GM23248 (cell line): ENCODE measurements around the gene MTHFSD. TPM values are rescaled to one million over a fixed set of nuclear protein-coding genes. Genes with fewer than 3 reads are reported as not detected.

ENCODE experiments used
- DNase-seq: peaks from one replicate; pipeline ENCODE4 v3.0.0-alpha.2; 2015
- H2AFZ ChIP-seq: fragments of 200-600 bp; sonication (generic); 2 replicates; pipeline ENCODE4 v1.6.1; 2016; ENCODE audit warnings: antibody characterized with exemption
- H3F3A ChIP-seq: fragments of 200-600 bp; sonication (generic); 2 replicates; pipeline ENCODE4 v1.6.1; 2016; ENCODE audit warnings: mild to moderate bottlenecking, antibody characterized with exemption, mixed run types; ENCODE audit not compliant: insufficient read depth
- H3K27ac ChIP-seq: fragments of 200-600 bp; sonication (generic); 2 replicates; pipeline ENCODE4 v1.5.1; 2016; ENCODE audit warnings: mild to moderate bottlenecking
- H3K27me3 ChIP-seq: fragments of 200-600 bp; sonication (generic); replicated peaks from 2 replicates; pipeline ENCODE4 v1.6.1; 2016; ENCODE audit warnings: mild to moderate bottlenecking; ENCODE audit not compliant: insufficient read depth
- H3K36me3 ChIP-seq: fragments of 200-600 bp; sonication (generic); 2 replicates; pipeline ENCODE4 v1.6.1; 2016; ENCODE audit warnings: low read depth, mild to moderate bottlenecking
- H3K4me1 ChIP-seq: fragments of 200-600 bp; sonication (generic); 2 replicates; pipeline ENCODE4 v1.6.1; 2016; ENCODE audit warnings: mild to moderate bottlenecking; ENCODE audit not compliant: insufficient read depth
- H3K4me2 ChIP-seq: fragments of 200-600 bp; sonication (generic); one replicate; pipeline ENCODE4 v1.6.1; 2016; ENCODE audit warnings: mild to moderate bottlenecking; ENCODE audit not compliant: unreplicated experiment
- H3K4me3 ChIP-seq: fragments of 200-600 bp; sonication (generic); 2 replicates; pipeline ENCODE4 v1.5.1; 2016; ENCODE audit warnings: mild to moderate bottlenecking
- H3K79me2 ChIP-seq: fragments of 200-600 bp; sonication (generic); 2 replicates; pipeline ENCODE4 v1.6.1; 2016; ENCODE audit warnings: mild to moderate bottlenecking; ENCODE audit not compliant: insufficient read depth
- H3K9ac ChIP-seq: fragments of 200-600 bp; sonication (generic); 2 replicates; pipeline ENCODE4 v1.6.1; 2016; ENCODE audit warnings: mild to moderate bottlenecking
- H3K9me2 ChIP-seq: fragments of 200-600 bp; sonication (generic); 2 replicates; pipeline ENCODE4 v1.6.1; 2016; ENCODE audit warnings: mixed run types, mild to moderate bottlenecking, moderate library complexity; ENCODE audit not compliant: insufficient read depth
- H3K9me3 ChIP-seq: fragments of 200-600 bp; sonication (generic); one replicate; pipeline ENCODE4 v1.6.1; 2017; ENCODE audit warnings: low read depth
- H4K20me1 ChIP-seq: fragments of 200-600 bp; sonication (generic); 2 replicates; pipeline ENCODE4 v1.6.0; 2016; ENCODE audit not compliant: insufficient read depth
- EZH2 ChIP-seq: fragments of 200-600 bp; sonication (generic); IDR thresholded peaks from 2 replicates; pipeline ENCODE4 v1.6.1; 2018; ENCODE audit warnings: antibody characterized with exemption, mild to moderate bottlenecking; ENCODE audit not compliant: insufficient read depth, poor library complexity, severe bottlenecking
- EZH2phosphoT487 ChIP-seq: fragments of 200-600 bp; sonication (generic); IDR thresholded peaks from 2 replicates; pipeline ENCODE4 v1.6.1; 2018; ENCODE audit warnings: antibody characterized with exemption, moderate library complexity, mild to moderate bottlenecking, low read depth; ENCODE audit not compliant: insufficient read depth
- WGBS, 2 experiments: methylation state at CpG; one replicate each; pipeline ENCODE4 v1.1.6; 2015 to 2017; ENCODE audit warnings: low lambda C conversion rate in 2 of 2, low coverage in 1 of 2; ENCODE audit errors: missing lambda C conversion rate in 2 of 2; 5-methylcytosine and 5-hydroxymethylcytosine counted together
- in situ Hi-C: fragments of 300-500 bp; cut with MboI; formaldehyde crosslinking; loops from 2 replicates; pipeline ENCODE4 v1.15.0; 2020
- polyA plus RNA-seq: library from polyadenylated mRNA; unstranded; fragments of >200 nt; fragmentation: Nextera tagmentation; extraction: Ambion mirVana; gene quantifications from 2 replicates; pipeline ENCODE4 v1.2.1, GENCODE V29; 2016
- total RNA-seq: library from RNA; depleted of rRNA; stranded (reverse); fragments of >200 nt; shearing (Covaris generic); gene quantifications from 2 replicates; pipeline ENCODE4 v1.2.3, GENCODE V29; 2014

Gene MTHFSD
- total and polyA plus RNA-seq, 2 experiments from 2014 or later, result 12.9 to 14.0 TPM

- Histone ChIP-seq H3K4me1 (peaks cover 3% of the 10 kb centered on the region; the same call in 1 of the 2 replicates), H3K36me3 (no peaks in the 10 kb centered on the region), H3K9ac (no peak overlapping the region), H3K79me2 (peaks cover 18% of the 10 kb centered on the region), H3K4me2 (peak overlapping the region; percentile 69), H3K9me3 (no peaks in the 10 kb centered on the region), H3K4me3 (peak overlapping the region; percentile 75), H3K27ac (no peak overlapping the region), H3K27me3 (peaks cover 55% of the 10 kb centered on the region), H4K20me1 (no peaks in the 10 kb centered on the region), H3F3A (no peaks in the 10 kb centered on the region), H2AFZ (peak overlapping the region; percentile 70; the same call in 1 of the 2 replicates), H3K9me2 (no peaks in the 10 kb centered on the region)
- in situ Hi-C loops, result loop anchor here (25.0 kb wide), 1 partner anchor 671 kb away; no protein-coding TSS in a partner anchor
- no peak for TF ChIP-seq EZH2phosphoT487
- TF ChIP-seq EZH2, result no peak
- 4% methylated on average over 79 to 94 of the region's 99 CpGs for WGBS, 2 experiments
- DNase-seq, result peak; percentile 36
These were observed 46.7 kb downstream of the MTHFSD start for GRCh38 chr16:86508028-86508946.

- Histone ChIP-seq H4K20me1 (no peaks in the 10 kb centered on the region), H3F3A (no peaks in the 10 kb centered on the region), H3K4me2 (no peak overlapping the region), H3K4me1 (peaks cover 3% of the 10 kb centered on the region; the same call in 1 of the 2 replicates), H3K27me3 (peaks cover 63% of the 10 kb centered on the region), H3K9ac (no peak overlapping the region), H3K36me3 (no peaks in the 10 kb centered on the region), H3K27ac (no peak overlapping the region), H3K9me3 (no peaks in the 10 kb centered on the region), H3K9me2 (no peaks in the 10 kb centered on the region), H3K4me3 (no peak overlapping the region), H2AFZ (no peak overlapping the region), H3K79me2 (peaks cover 10% of the 10 kb centered on the region)
- WGBS, 2 experiments, result 7 to 8% methylated on average over 36 to 37 of the region's 37 CpGs
- peak; percentile 30 for TF ChIP-seq EZH2
- TF ChIP-seq EZH2phosphoT487, result peak; percentile 38; the same call in 1 of the 2 replicates
- in situ Hi-C loops, result loop anchor here (25.0 kb wide), 1 partner anchor 670 kb away; no protein-coding TSS in a partner anchor
- no peak for DNase-seq
These were observed 47.6 kb downstream of the MTHFSD start for GRCh38 chr16:86507173-86508027.

- in situ Hi-C loops, result loop anchor here (25.0 kb wide), 1 partner anchor 669 kb away; no protein-coding TSS in a partner anchor
- Histone ChIP-seq H3K4me2 (no peak overlapping the region), H3K79me2 (no peaks in the 10 kb centered on the region), H2AFZ (no peak overlapping the region), H3K27ac (no peak overlapping the region), H3K4me3 (no peak overlapping the region), H3K9me2 (no peaks in the 10 kb centered on the region), H4K20me1 (no peaks in the 10 kb centered on the region), H3F3A (no peaks in the 10 kb centered on the region), H3K27me3 (peaks cover 76% of the 10 kb centered on the region), H3K4me1 (peaks cover 3% of the 10 kb centered on the region; the same call in 1 of the 2 replicates), H3K9me3 (no peaks in the 10 kb centered on the region), H3K9ac (no peak overlapping the region), H3K36me3 (no peaks in the 10 kb centered on the region)
- WGBS, 2 experiments, result 11 to 12% methylated on average over 26 of the region's 27 CpGs
- DNase-seq, result no peak
- TF ChIP-seq EZH2phosphoT487, result peak; percentile 89
- TF ChIP-seq EZH2, result no peak
These were observed 48.9 kb downstream of the MTHFSD start for GRCh38 chr16:86505899-86506864.
